Ammon's horn (tissue), 1 donor: Measurements from ENCODE around the gene PRM1.
"Not testable (repeated sequence)": the region's sequence is repeated elsewhere in the genome, so short reads cannot be mapped to it uniquely, and the experiment has no call there.

Experiments used
- DNase-seq: peaks from one replicate; pipeline ENCODE4 v3.0.0-alpha.2; 2016; ENCODE audit warnings: low spot score

Gene PRM1

GRCh38 chr16:11298143-11298900, 17.2 kb upstream of the PRM1 start:
- DNase-seq, result no peak

DNA sequence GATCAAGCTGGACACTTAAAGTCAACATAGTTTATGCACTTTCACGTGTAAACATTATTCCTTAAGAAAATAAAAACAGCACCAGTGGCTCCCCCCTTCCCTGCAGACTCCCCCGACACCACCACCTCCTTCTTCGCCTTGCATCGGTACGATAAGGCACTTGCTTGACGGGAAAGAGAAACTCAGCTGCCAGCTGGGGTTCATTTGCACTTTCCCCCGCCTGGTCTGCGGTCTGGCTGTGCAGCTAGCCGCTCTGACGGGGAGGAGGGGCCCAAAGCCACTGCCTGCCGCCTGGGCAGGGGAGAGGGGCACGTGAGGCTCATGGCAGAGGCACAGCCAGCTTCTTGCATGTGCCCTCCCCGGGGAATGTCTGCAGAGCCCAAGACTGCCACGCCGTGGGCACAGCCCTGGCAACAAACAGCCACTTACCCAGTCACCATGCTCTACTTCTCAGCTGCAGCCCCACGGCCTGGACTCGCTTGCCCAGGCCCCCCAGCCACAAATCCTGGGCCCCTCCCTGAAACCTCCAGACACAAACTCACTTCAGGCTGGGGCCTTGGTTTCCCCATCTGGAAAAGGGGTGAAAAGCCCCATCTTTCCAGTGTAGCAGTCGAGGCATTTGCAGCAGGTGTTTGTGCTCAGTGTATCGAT, 16.5 kb upstream of the PRM1 start:
- DNase-seq, result peak; percentile 85

GRCh38 chr16:11296706-11297491, 15.8 kb upstream of the PRM1 start:
- DNase-seq, result no peak

DNA sequence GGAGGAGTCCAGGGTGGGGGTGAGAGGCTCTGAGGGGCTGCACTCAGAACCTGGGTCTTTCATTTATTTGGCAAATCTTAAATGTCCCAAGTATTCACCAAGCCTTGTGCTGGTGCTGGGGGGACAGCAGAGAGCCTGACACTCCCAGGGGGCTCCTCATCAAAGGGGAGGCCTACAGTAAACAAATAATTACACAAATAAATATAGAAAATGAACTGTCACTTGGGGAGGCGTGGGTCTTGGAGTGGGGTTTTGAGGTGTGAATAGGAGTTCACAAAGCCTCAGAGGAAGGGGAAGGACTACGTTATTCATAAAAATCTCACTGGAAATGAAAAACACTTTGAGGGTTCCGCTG, 15.2 kb upstream of the PRM1 start:
- no peak for DNase-seq

GRCh38 chr16:11295672-11296071, 14.5 kb upstream of the PRM1 start:
- DNase-seq, result no peak

- DNase-seq, result no peak
These were observed 11.1 kb upstream of the PRM1 start for GRCh38 chr16:11292076-11292748.

GRCh38 chr16:11291091-11291703, 10.1 kb upstream of the PRM1 start:
- DNase-seq, result no peak

GRCh38 chr16:11290102-11290893, 9.2 kb upstream of the PRM1 start:
- no peak for DNase-seq

GRCh38 chr16:11289696-11290095, 8.6 kb upstream of the PRM1 start:
- DNase-seq, result not testable (repeated sequence)

DNA sequence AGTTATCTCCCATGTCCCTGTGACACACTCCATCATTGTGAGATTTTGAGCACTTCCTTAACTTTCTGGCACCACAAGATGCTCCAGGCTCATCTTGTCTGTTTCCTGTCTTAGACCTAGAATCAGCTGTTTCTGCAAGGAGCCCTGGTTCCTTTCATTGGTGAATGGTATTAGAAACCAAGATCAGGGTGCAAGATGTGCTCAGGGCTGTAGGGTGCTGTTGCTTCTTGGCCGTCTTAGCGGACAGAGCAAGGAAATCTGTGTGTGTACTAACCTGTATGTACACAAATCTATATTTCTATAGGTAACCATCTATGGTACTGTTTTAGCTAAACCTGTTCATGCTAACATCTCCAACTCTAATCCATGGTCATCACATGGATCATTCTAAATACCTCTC, 8.1 kb upstream of the PRM1 start:
- no peak for DNase-seq

DNA sequence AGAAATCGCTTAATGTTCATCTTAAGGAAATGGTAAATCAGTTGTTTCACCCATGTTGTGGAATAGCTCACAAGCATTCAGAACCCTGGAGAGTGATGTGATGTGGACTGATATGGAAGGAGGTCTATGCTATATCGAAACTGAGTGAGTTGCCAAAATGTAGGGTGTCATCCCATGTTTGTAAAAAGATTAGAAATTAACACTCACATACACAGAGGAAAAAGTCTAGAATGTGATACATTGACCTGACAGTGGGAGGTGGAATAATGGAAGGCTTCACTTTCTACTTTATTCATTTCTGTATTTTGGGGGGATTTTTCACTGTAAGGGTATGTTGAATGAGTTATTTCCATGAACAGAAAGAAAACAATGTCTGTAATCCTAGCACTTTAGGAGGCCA, 4.7 kb upstream of the PRM1 start:
- no peak for DNase-seq

DNA sequence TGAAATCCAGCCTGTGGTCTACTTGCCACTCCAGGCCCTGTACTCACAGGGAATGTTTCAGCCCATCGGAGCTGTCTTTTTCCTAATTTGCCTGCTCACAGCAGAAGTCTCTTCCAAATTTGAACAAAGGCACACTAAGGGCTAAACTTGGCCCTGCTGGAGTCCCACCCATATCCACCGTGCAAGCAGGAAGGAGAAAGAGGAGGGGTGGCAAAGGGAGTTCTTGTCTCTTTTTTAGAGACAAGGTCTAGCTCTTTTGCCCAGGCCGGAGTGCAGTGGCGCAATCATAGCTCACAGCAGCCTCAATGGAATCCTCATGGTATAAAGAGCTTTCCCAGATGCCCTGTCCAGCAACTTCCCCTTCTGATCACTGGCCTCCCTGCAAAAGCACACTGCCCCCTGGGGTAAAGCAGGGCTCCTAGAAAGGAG, 2.7 kb upstream of the PRM1 start:
- DNase-seq, result no peak

- DNase-seq, result no peak
These were observed 2.2 kb downstream of the PRM1 start for GRCh38 chr16:11278681-11279628.

DNA sequence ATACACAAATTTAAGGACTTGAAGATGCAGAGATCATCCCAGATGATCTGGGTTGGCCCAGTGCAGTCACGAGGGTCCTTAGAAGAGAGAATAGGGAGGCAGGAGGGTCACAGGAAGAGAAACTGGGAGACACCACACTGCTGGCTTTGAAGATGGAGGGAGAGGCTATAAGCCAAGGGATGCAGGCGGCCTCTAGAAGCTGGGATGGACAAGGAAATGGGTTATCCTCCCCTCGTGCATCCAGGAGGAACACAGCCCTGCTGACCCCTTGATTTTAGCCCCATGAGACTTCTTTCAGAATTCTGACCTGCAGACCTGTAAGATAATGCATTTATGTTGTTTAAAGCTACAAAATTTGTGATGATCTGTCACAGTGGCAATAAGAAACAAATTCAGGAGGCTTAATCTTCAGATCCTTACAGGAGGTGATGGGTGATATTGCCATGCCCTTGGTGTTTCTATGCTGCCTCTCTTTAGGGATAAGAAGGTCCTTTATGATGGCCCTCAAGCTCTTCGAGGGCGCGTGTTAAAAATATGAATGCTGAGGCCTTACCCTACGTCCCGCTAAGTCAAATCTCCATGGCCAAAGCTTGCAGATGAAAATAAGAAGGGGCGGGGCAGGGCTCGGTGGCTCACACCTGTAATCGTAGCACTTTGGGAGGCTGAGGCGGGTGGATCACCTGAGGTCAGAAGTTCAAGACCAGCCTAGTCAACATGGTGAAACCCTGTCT, 3.4 kb downstream of the PRM1 start:
- DNase-seq, result no peak

GRCh38 chr16:11276896-11277593, 4.1 kb downstream of the PRM1 start:
- DNase-seq, result no peak

- DNase-seq, result no peak
These were observed 4.8 kb downstream of the PRM1 start, which contains the start of gene PRM2 for GRCh38 chr16:11276143-11276895. Gene PRM2 (minus strand): TSS chr16:11276480. CDS start chr16:11276370, 110 bp downstream.

DNA sequence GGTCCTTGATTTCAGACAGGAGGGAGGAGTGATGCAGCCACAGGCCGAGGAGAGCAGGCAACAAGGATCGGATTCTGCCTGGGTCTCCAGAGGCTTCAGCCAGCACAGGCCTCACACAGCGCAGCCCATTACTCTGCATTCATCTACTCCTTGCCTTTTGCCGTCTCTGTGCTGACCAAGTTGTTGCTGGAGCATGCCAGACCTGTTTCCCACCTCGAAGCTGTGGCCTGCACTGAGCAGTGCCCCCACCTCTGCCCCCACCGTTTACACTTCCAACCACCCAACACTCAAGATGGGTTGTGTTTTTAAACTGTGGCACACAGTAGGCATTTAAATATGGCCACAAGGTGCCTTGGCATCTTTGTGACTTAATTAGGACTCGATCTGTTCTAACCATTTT, 6.2 kb downstream of the PRM1 start:
- no peak for DNase-seq
